DMS 273 (cell line): ENCODE data around the gene SLIRP.
"Not testable (repeated sequence)": the region's sequence is repeated elsewhere in the genome, so short reads cannot be mapped to it uniquely, and the experiment has no call there.

Source experiments
- DNase-seq: peaks from one replicate; lab custom pipeline; 2025; ENCODE audit not compliant: unreplicated experiment; lab: John Stamatoyannopoulos, UW

The SLIRP gene

DNA sequence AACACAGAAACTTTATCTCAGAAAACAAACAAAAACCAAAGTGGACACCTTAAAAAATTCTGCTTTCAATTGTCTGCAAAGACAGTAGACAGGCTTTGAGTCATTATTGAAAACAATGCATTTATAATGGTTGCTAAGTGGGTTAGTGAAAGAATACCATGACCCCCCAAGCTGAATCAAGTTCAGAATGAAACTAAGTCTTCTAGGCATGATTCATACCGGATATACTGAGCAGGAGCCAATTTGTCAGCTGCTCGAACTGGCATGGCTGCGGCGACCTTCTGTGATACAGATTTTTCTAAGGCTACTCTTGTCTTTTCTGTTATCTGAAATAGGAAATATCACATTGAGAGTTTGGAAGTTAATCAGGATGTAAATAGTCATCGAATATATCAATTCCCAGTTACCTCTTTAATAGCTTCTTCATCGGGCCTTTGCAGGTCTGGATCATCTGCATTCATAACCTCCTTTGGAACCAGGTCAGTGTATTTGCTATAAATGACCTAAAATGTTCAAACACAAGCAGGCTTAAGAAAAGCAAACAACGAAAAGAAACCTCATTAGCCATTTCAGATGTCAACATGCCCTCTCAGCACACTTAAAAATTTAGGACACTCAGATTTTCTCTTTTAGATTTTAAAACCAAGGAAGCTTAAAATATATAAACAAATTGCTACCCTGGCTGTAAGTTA, 30.8 kb downstream of the SLIRP start:
- DNase-seq: no peak

DNA sequence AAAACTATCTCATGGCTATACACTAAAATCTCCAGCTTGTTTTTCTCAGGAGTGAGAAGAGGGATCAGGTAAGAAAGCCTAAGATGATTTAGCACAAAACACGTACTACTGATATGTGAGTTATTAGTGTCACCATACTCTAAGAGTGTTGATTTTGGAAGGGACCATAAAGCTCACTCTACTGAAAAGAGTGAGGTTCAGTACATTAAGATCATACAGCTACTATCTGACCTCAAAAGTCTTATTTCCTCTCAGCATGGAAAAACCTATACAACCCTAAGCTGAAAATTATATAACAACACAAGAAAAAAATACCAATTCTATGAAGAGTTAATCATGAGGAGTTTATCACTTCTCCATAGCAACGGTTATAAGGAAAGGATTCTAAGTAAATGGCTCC, 33.5 kb downstream of the SLIRP start:
- no peak for DNase-seq

GRCh38 chr14:77746064-77746702, 38.3 kb downstream of the SLIRP start:
- DNase-seq: no peak

- not testable (repeated sequence) for DNase-seq
These were observed 39.5 kb downstream of the SLIRP start for GRCh38 chr14:77747425-77747824.

DNA sequence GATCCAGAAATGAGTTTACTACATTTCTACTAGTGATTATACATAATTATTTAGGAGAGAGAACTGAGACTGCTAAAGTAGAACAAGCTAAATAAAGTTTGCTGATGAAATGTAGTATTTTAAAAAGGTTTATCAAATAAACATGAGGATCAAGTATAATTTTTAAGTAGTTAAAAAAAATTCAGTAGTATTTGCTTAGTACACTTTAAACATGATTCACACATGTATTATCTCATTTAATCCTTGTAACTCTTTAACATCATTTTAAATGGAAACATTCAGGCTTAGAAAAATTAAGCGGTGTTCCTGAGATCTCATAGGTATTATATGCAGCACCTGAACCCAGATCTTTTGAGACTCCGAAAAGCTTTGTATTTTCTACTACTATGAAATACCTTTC, 44.4 kb downstream of the SLIRP start:
- DNase-seq: no peak

- DNase-seq: no peak
These were observed 45.1 kb downstream of the SLIRP start for GRCh38 chr14:77752799-77753516.

GRCh38 chr14:77760381-77761204, 52.7 kb downstream of the SLIRP start, which contains the start of gene SNW1:
SNW1 (minus strand) TSS chr14:77761156; CDS start chr14:77761127, 29 bp downstream.
- DNase-seq: peak; percentile 98

DNA sequence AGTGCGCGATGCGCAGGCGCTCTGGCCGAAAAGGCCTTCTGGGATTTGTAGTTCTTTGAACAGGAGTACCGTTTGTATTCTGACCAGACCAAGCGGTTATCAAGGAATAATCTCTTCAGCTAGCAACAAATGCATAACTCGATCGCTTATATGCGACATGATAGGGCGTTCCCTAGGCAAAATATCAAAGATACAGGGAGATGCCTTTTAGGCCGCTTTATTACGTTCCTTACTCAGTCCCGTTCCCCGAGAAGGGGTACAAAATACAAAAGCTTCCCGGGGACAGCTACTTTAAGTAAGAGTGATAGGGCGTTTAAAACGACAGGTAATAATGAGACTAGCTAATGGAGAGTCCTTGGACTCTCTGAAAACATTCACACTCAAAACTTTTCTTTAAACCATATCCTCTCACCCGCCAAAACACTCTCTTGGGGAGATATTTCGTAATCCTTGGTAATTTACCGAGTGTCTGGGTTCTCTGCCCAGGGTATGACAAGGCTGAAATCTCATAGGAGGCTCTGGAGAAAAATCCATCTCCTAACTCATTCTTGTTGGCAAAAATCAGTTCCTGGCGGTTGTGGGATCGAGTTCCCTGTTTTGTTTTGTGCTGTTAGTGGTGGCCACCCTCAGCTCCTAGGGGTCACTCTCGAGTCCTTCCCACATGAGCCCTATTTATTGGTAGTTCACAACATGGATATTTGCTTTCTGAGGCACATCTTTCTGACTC, 53.5 kb downstream of the SLIRP start:
- peak; percentile 58 for DNase-seq

DNA sequence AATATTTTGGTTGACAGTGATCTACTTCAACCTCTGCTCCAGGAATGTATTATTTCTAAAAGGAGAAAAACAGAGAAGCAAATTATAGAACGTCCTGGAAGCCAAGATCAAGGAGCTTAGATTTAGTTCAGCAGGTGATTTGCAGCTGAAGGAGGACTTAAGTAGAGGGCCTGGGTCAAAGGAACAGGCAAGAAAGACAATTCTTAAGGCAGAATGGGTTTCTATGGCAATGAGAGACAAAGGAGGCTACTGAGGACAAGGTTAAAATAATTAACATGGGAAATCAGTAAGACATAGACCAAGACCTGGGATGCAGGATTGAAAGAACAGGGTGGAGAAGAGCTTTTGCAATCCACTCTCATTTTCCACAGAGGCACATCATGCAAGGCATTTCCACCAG, 55.4 kb downstream of the SLIRP start:
- no peak for DNase-seq

DNA sequence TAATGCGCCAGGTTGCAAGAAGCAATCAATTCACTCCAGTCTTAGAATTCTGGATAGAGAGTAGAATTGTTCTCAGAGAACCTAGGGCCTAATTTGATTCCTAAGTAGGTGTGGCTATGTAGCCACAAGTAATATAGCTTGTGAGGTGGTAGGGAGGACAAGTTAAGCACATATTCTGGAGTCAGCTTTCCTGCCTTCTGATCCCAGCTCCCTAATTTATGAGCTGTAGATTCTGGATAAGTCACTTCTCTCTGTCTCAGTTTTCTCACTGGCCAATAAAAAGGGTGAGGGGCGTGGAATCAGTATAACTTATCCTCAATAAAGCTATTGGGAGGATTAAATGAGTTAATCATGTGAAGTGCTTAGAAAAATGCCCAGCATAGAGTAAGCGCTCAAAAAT, 56.1 kb downstream of the SLIRP start:
- DNase-seq: no peak
